GM21825 (cell line): ENCODE data around the gene EFTUD2.

ENCODE experiments used
- ATAC-seq: cut with Tn5 transposase; IDR thresholded peaks from one replicate; pipeline ENCODE4 v1.9.1; 2021; ENCODE audit warnings: mild to moderate bottlenecking, moderate library complexity; ENCODE audit not compliant: unreplicated experiment

EFTUD2 gene

DNA sequence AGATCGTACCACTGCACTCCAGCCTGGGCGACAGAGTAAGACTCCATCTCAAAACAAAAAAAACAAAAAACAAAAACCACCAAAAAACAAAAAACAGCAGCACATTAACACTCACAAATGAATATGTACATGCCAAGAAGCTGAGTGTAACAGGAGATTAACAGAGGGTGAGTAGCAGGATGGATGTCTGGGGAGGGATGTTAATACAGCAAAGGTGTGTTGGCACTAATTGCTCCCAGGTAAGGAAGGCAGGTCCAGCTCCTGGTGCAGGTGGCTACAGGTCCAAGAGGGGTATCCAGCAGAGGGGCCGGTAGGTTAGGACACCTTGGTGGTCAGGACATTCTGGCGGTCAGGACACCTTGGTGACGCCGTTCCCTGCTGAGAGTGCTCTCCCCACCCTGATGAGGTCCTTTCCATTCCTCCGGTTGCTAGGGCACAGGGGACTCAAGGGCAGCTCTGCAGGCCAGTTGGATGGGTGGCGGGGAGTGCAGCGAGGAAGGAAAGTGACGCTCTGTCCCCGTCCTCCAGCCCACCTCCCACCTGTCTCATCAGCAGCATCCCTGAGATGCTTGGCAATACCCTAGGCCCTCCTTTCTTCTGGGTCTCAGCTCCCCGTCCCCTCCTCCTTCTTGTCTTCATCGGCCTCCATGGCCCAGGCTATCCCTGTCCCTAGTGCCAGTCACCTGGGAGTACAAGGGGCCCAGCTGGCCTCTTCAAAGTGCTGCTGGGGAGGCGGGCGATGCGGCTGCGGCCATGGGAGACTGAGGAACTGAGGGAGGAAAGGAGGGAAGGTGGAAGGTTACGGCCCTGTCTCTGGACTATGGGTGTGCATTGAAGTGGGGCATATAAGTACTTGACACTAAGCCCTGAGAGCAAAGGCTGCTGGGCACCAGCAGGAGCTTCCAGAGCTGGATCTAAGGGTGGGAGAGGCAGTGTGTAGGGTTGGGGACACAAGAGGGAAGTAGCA lies 26.8 kb upstream of the EFTUD2 start:
- no peak for ATAC-seq

DNA sequence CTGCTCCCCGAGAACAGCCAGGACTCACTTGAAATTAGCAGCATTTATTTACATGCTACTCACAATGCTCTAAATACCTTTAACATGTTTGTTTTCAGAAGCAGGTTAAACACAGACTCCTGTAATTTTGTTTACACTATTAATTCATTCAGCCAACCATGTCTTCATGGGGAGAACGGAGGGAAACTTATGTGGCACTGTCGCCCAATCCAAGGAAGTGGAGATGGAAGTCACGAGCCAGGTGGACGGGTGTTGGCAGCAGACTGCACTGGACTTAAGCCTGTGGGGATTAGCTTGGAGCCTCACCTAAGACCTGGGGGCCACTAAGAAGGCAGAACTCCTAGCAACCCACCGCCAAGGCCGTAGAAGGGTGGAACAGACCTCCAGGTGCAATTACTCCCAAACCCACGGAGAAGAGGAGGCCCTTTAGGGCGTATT lies 24.9 kb upstream of the EFTUD2 start:
- no peak for ATAC-seq

DNA sequence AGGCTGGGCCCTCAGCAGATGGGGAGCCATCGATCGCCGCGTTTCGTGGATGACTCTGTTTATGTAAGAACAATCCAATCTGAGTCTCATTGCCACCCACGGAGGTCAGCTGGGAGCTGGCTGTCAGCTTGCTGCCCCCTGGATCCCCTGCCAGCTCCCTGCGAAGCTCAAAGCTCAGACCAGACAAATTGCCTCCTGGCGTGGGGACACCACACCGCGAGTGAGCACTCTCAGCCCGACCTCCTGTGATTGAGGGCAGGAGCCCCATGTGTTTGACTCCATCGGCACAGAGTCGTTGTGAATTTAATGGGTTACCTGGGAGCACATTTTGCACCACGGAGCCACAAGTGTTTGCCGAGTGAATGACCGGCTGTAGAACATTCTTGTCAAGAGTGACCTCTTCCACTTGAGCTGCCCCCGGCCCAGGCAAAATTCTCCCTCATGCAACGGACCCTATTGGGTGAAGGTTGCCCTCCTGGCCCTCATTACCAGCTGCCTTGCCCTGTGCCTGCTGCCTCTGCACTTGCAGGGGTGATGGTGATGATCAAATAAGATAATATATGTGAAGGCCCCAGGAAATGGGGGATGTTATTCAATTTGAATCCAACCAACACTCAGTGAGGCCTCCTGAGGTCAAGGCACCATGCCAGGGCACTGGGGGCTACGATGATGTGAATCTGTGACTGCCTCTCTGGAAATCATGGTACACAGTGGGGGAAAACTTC lies 23.7 kb upstream of the EFTUD2 start:
- ATAC-seq = no peak

DNA sequence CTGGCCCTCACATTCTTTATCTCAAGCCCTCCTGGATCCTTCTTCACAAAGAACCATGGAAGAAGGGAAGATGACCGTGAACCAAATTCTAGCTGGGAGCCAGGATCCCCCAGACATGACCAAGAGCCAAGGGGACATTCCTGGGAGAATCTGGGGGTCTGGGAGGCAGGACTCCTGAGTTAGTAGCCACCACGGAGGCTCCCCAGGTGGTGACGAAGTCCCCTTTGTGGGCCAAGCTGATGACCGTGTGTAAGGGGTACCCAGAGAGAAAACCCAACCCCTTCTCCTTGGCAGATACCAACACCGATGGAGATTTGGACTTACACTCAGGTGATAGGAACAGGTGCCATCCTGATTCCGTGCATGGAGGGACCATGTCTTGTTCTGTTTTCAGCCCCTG lies 22.9 kb upstream of the EFTUD2 start:
- no peak for ATAC-seq

DNA sequence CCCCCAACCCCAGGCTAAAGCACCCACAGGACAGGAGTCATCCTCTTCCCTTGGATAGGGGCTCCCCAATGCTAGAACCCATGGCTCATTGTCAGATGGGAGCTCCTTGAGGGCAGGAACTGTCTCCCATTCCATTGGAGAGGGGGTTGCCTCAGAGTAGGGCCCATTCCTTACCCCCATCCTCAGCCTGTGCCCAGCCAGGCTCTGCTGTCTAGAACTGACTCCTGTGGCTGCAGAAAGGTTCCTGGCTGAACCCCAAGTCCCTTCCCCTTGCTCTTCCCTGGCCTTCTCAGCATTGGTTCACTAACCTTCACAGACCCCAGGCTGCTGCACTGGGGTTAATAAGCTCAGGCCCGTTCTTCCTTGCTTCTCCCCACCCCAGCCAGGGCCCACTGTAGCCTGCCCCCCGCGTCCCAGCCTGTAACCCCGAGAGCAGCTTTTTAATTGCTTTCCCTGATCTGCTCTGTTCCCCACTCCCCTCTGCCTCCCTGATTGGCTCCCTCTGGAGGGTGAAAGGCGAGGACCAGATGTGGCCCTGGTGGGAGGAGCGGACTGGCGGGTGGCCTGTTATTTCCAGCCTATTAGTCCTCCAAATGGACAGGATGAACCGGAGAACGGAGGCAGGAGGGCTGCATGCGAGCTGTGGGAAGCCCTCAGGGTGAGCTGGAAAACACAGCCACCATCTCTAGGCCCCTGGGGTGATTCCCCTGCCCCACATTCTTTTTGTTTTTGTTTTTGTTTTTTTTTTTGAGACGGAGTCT lies 22.1 kb upstream of the EFTUD2 start:
- no peak for ATAC-seq

DNA sequence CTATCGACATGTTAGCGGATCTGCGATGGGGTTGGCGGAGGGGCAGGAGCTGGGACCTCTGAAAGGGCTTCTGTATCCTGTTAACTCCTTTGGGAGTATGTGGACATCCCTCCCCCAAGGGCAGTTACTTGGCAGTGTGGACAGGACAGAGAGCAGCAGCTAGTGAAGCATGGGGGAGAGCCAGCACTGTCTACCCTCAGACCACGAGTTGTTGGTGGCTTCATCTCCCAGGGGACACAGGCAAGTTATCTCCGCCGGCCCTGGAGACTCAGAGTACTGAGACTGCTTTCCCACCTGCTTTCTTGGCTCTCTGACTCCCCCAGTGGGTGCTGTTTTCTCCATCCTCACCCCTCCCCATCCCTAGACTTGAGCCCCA lies 21.3 kb upstream of the EFTUD2 start:
- no peak for ATAC-seq

DNA sequence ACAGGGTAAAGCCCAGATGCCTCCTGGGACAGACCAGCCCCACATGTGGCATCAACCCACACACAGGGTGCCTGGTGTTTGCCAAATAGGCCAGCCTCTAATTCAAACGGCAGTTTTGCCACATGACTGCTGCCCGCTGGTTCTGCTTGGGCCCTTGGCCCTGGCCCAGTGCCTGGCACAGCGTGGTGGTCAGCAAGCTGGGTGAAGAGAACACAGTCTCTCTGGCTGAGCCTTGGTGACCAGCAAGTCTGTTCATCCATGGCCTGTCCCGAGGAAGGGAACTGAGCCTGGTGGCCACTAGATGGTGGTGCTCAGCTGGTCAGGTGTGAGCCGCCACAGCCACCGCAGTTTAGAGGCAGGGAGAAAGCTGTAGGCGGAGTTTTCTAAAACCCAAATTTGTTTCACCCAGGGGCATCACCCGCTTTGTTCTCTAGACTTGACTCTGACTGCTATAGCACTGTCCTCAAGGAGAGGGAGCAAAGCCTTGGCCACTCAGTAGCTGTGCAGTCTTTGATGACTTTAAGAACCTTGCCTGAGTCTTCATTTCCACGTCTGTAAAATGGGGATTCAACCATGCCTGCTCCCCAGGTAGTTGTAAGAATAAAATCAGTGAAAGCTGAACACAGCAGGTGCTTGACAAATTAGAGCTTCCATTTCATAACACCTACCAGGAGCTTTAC lies 20.8 kb upstream of the EFTUD2 start:
- peak; percentile 79 for ATAC-seq

DNA sequence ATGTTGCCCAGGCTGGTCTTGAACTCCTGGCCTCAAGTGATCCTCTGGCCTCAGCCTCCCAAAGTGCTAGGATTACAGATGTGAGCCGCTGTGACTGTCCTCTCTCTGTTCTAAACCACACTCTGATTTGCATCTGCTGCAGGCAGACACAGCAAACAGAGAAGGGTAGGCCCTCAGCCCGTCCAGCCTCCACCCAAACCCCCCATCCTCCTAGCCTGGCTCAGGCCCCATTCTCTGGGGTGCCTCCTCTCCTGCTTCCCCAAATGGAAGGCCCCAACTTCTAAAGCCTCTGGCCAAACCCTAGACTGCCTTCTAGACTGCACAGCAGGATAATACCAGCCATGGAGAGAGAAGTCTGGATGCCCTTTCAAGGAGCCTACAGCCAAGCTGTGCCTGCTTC lies 20.2 kb upstream of the EFTUD2 start:
- no peak for ATAC-seq

DNA sequence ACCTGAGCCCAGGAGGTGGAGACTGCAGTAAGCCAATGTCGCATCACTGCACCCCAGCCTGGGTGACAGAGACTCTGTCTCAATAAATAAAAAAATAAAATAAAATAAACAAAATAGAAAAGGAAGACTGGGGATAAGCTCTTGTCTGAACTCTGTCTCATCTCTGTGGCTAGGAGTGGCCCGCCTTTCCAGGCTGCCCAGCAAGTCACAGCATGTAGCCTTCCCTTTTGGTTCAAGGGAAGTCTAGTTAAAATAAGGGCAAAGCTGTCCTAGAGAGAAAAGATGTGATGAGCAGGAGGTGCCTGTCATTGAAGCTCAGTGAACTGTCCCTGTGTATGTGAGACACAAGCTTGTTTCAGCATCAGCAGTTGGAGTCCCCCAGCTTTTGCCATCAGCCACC lies 18.8 kb upstream of the EFTUD2 start:
- ATAC-seq = no peak

DNA sequence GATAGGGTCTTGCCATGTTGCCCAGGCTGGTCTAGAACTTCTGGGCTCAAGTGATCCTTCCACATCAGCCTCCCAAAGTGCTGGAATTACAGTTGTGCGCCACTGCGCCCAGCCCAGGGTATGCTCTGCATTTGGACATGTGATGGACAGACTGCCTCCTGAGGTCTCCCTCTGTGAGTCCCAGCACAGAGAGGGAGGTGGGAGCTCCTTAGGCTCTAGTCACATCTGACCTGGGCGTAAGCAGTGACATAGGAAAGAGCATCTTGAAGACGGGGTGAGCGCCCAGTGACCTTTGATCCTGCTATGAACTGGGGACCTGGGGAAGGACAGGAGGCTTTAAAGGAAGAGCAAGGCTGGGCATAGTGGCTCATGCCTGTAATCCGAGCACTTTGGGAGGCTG lies 18.2 kb upstream of the EFTUD2 start:
- no peak for ATAC-seq

DNA sequence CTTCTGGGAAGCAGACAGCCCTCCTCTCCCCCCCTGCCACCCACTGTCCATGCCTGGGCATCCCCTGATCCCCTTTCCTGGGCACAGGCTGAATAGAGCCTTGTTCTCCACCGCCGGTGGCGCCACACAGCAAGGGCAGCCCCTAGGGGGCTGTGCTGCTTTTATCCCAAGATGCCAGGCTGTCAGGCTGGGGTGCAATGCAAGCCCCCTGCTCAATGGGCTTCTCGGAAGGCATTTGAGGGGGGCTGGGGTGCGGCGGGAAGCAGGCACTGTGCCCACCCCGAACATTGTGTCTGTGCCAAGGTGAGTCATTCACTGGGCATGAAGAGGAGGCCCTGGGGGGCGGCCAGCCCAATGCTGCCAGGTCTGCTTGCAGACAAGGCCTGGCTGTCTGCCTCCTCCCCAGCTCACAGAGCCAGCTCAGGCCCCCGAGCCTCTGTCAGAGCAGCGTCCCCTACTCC lies 17.6 kb upstream of the EFTUD2 start:
- ATAC-seq = no peak

DNA sequence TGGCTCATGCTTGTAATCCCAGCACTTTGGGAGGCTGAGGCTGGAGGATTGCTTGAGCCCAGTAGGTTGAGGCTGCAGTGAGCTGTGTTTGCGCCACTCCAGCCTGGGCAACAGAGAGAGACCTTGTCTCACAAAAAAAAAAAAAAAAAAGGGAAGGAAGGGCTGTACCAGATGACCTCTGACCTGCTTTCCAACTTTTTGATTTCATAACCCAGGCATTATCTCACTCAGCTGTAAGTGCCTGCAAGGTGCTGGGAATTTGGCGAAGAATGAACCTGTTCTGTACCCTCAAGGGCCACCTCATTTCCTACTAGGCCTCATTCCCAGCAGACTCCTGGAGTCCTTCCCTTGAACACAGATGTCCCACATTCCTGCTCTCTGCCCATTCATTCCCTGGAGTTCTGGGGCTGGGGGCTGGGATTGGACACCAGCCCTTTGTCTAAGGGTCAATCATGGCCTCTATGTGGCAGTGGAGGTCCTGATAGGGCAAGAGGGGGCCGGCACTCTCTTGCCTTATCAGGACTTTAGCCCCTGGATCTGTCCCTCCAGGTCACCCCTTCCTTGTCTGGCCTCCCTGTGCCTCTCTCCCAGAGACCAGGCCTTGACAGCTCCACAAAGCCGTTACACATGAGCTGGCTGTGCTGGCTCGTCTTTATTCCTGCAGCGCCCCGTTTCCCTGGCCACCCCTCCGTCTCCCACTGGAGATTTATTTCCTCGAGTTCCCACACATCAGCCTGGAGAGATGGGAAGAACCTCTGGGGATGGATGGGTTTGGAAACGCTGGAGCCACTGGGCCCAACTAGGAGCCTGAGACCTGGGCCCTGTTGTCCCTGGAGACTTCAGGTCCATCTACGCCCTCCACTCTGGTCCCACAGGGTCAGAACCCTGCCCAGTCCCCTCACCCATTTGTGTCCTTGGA lies 16.9 kb upstream of the EFTUD2 start:
- no peak for ATAC-seq

DNA sequence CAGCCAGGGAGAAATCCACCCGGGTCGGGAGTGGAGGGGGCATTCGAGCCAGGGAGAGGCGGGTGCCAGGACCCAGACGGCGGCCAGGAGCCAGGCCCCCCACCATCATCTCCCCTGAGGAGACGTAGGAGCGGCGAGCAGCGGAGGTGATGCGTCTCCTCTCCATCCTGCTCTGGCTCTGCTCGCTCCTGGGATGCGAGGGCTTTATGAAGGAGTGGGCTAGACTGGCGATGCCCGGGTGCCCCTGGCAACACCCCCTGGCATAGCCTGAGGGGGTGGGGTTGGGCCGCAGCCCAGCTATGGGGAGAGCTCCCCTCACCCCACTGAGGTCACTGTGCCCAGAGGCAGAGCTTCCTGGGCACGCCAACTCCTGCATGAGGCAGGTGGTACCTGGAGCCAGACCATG lies 16.1 kb upstream of the EFTUD2 start, which contains the start of gene GFAP:
Gene GFAP (minus strand): TSS at position 180 of the 406 bp plus-strand sequence. CDS start 14 bp downstream, at position 166.
- ATAC-seq = no peak

DNA sequence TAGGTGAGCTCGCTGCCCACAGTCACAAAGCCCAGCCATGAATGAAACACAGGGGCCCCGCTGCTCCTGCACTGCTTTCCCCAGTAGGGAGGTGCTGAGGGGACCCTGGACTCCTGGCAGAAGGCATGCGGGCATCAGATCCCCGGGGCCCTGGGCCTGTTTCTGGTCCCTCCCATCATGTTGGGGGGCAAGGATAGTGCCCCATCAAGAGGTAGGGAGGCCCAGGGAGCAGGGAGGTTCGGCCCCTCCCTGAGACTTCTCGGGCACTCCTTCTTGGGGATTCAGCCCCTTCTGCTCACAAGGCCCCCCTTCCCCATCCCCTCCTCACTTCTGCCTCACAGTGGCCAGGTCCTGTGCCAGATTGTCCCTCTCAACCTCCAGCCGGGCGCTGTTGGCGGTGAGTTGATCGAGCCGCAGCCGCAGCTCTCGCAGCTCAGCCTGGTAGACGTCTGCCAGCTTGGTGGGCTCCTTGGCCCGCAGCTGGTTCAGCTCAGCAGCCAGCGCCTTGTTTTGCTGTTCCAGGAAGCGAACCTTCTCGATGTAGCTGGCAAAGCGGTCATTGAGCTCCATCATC lies 15.5 kb upstream of the EFTUD2 start:
- ATAC-seq = no peak

DNA sequence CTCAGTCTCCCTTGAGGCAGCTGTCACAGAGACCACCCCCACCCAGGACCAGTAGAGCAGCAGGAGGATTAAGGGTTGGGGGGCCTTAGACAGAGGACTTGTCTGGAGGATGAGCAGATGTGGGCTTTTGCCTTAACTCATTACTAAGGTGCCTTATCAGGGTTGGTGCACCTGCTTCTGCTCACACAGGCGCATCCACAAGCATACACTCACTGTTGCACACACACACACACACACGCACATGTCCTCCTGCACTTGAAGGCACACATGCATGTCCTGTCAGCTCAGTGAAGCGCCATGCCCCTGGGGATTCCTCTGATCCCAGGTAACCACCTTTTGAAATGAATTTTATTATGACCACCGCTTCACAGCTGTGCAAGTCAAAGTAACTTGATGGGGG lies 14.9 kb upstream of the EFTUD2 start:
- ATAC-seq = no peak

DNA sequence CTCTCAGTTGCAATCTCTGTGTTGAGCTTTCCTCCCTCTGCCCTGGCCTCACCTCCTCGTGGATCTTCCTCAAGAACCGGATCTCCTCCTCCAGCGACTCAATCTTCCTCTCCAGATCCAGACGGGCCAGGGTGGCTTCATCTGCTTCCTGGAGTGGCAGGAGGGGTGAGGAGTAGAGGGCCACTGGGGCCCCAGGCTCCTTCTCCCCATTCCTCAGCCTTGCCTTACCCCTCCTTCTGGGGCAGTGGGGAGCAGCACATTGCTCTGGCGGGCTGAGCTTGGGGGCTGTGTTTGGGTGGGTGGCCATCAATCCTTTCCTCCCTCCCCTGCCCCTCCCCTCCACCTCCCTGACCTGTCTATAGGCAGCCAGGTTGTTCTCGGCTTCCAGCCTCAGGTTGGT lies 14.4 kb upstream of the EFTUD2 start:
- ATAC-seq = no peak

DNA sequence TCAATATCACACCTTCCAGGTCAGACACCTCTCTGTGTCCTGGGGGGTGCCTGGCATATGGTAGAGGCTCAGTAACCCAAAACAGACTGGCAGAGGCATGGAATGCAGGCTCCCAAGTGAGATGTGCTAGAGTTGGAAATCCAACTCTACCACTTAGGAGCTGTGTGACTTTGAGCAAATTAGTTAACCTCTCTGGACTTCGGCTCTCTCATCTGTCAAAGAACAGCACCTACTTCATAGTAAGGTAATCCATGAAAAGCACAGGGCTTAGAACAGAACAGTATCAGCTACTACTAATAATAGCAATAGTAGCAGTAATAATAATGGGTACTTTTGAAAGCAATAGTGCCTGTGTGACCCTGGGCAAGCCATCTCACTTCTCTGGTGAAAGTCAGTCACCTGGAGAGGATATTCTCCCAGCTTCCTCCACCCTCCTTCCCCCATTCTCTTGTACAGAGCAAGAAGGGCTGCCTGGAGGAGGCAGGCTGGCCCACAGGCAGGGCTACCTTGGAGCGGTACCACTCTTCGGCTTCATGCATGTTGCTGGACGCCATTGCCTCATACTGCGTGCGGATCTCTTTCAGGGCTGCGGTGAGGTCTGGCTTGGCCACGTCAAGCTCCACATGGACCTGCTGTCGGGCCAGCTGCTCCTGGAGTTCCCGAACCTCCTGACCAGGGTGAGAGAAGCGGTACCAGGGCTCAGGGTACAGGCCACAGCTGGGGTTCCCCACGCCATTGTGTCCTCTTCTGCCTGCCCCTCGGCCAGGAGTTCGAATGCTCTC lies 13.7 kb upstream of the EFTUD2 start:
- no peak for ATAC-seq
